ENCODE measurements around the gene RDH8.

RDH8 gene

GRCh38 chr19:10013316-10013715 lies at the start of gene RDH8:
Gene RDH8 (plus strand): TSS chr19:10013483. CDS start chr19:10013498, 15 bp downstream.
- Histone ChIP-seq H3K9ac (ENCODE audit: low read length) (no peak within 1 kb of the TSS), H3K4me1 (ENCODE audit: control insufficient read depth, insufficient read depth, low read length) (no peaks in the 10 kb centered on the region), H3K27me3 (ENCODE audit: control insufficient read depth, insufficient read depth, low read length) (peaks cover 11% of the 10 kb centered on the region), H3K36me3 (ENCODE audit: control insufficient read depth, insufficient read depth, low read length) (no peaks in the 10 kb centered on the region), H3K27ac (ENCODE audit: low read depth, low read length) (no peak within 1 kb of the TSS), H3K4me3 (ENCODE audit: low read length) (no peak within 1 kb of the TSS)

- no peaks in the 10 kb centered on the region for H3K4me1 ChIP-seq (ENCODE audit: control insufficient read depth, insufficient read depth, low read length)
- no peak overlapping the region for H3K9ac ChIP-seq (ENCODE audit: low read length)
- H3K36me3 ChIP-seq (ENCODE audit: control insufficient read depth, insufficient read depth, low read length) = no peaks in the 10 kb centered on the region
- no peak overlapping the region for H3K27ac ChIP-seq (ENCODE audit: low read depth, low read length)
- no peak overlapping the region for H3K4me3 ChIP-seq (ENCODE audit: low read length)
- no peaks in the 10 kb centered on the region for H3K27me3 ChIP-seq (ENCODE audit: control insufficient read depth, insufficient read depth, low read length)
These were observed 47.3 kb upstream of the RDH8 start for GRCh38 chr19:9966024-9966423.

GRCh38 chr19:9966448-9966847 lies 46.8 kb upstream of the RDH8 start:
- Histone ChIP-seq H3K27ac (ENCODE audit: low read depth, low read length) (no peak overlapping the region), H3K9ac (ENCODE audit: low read length) (no peak overlapping the region), H3K4me3 (ENCODE audit: low read length) (no peak overlapping the region), H3K27me3 (ENCODE audit: control insufficient read depth, insufficient read depth, low read length) (no peaks in the 10 kb centered on the region), H3K4me1 (ENCODE audit: control insufficient read depth, insufficient read depth, low read length) (no peaks in the 10 kb centered on the region), H3K36me3 (ENCODE audit: control insufficient read depth, insufficient read depth, low read length) (no peaks in the 10 kb centered on the region)

GRCh38 chr19:9967326-9967725 lies 46.0 kb upstream of the RDH8 start:
- no peak overlapping the region for H3K27ac ChIP-seq (ENCODE audit: low read depth, low read length)
- no peaks in the 10 kb centered on the region for H3K27me3 ChIP-seq (ENCODE audit: control insufficient read depth, insufficient read depth, low read length)
- H3K4me3 ChIP-seq (ENCODE audit: low read length) = no peak overlapping the region
- no peaks in the 10 kb centered on the region for H3K4me1 ChIP-seq (ENCODE audit: control insufficient read depth, insufficient read depth, low read length)
- H3K9ac ChIP-seq (ENCODE audit: low read length) = no peak overlapping the region
- no peaks in the 10 kb centered on the region for H3K36me3 ChIP-seq (ENCODE audit: control insufficient read depth, insufficient read depth, low read length)

- no peak overlapping the region for H3K9ac ChIP-seq (ENCODE audit: low read length)
These were observed 44.2 kb upstream of the RDH8 start for GRCh38 chr19:9968820-9969687.

GRCh38 chr19:9969688-9969975 lies 43.7 kb upstream of the RDH8 start:
- Histone ChIP-seq H3K27me3 (ENCODE audit: control insufficient read depth, insufficient read depth, low read length) (no peaks in the 10 kb centered on the region), H3K4me3 (ENCODE audit: low read length) (no peak overlapping the region), H3K4me1 (ENCODE audit: control insufficient read depth, insufficient read depth, low read length) (no peaks in the 10 kb centered on the region), H3K9ac (ENCODE audit: low read length) (no peak overlapping the region), H3K36me3 (ENCODE audit: control insufficient read depth, insufficient read depth, low read length) (no peaks in the 10 kb centered on the region), H3K27ac (ENCODE audit: low read depth, low read length) (no peak overlapping the region)

More at GRCh38 chr19:9968820-9969687, 44.2 kb upstream of the RDH8 start:
- Histone ChIP-seq H3K4me3 (ENCODE audit: low read length) (no peak overlapping the region), H3K27me3 (ENCODE audit: control insufficient read depth, insufficient read depth, low read length) (no peaks in the 10 kb centered on the region), H3K36me3 (ENCODE audit: control insufficient read depth, insufficient read depth, low read length) (no peaks in the 10 kb centered on the region), H3K4me1 (ENCODE audit: control insufficient read depth, insufficient read depth, low read length) (no peaks in the 10 kb centered on the region), H3K27ac (ENCODE audit: low read depth, low read length) (no peak overlapping the region)

GRCh38 chr19:9970481-9970880 lies 42.8 kb upstream of the RDH8 start:
- no peak overlapping the region for H3K27ac ChIP-seq (ENCODE audit: low read depth, low read length)
- H3K4me3 ChIP-seq (ENCODE audit: low read length) = no peak overlapping the region
- H3K27me3 ChIP-seq (ENCODE audit: control insufficient read depth, insufficient read depth, low read length) = no peaks in the 10 kb centered on the region
- H3K4me1 ChIP-seq (ENCODE audit: control insufficient read depth, insufficient read depth, low read length) = no peaks in the 10 kb centered on the region
- H3K36me3 ChIP-seq (ENCODE audit: control insufficient read depth, insufficient read depth, low read length) = no peaks in the 10 kb centered on the region
- H3K9ac ChIP-seq (ENCODE audit: low read length) = no peak overlapping the region

GRCh38 chr19:9971166-9971897 lies 42.0 kb upstream of the RDH8 start:
- Histone ChIP-seq H3K36me3 (ENCODE audit: control insufficient read depth, insufficient read depth, low read length) (no peaks in the 10 kb centered on the region), H3K27me3 (ENCODE audit: control insufficient read depth, insufficient read depth, low read length) (no peaks in the 10 kb centered on the region), H3K9ac (ENCODE audit: low read length) (no peak overlapping the region), H3K4me1 (ENCODE audit: control insufficient read depth, insufficient read depth, low read length) (no peaks in the 10 kb centered on the region), H3K4me3 (ENCODE audit: low read length) (no peak overlapping the region), H3K27ac (ENCODE audit: low read depth, low read length) (no peak overlapping the region)

- Histone ChIP-seq H3K27me3 (ENCODE audit: control insufficient read depth, insufficient read depth, low read length) (no peaks in the 10 kb centered on the region), H3K27ac (ENCODE audit: low read depth, low read length) (no peak overlapping the region), H3K9ac (ENCODE audit: low read length) (no peak overlapping the region), H3K36me3 (ENCODE audit: control insufficient read depth, insufficient read depth, low read length) (no peaks in the 10 kb centered on the region), H3K4me3 (ENCODE audit: low read length) (no peak overlapping the region), H3K4me1 (ENCODE audit: control insufficient read depth, insufficient read depth, low read length) (no peaks in the 10 kb centered on the region)
These were observed 41.2 kb upstream of the RDH8 start for GRCh38 chr19:9972103-9972502.

- Histone ChIP-seq H3K9ac (ENCODE audit: low read length) (no peak overlapping the region), H3K27ac (ENCODE audit: low read depth, low read length) (no peak overlapping the region), H3K27me3 (ENCODE audit: control insufficient read depth, insufficient read depth, low read length) (no peaks in the 10 kb centered on the region), H3K36me3 (ENCODE audit: control insufficient read depth, insufficient read depth, low read length) (peaks cover 3% of the 10 kb centered on the region), H3K4me1 (ENCODE audit: control insufficient read depth, insufficient read depth, low read length) (peaks cover 3% of the 10 kb centered on the region), H3K4me3 (ENCODE audit: low read length) (no peak overlapping the region)
These were observed 31.6 kb upstream of the RDH8 start for GRCh38 chr19:9981406-9982260.

GRCh38 chr19:9986787-9987281 lies 26.4 kb upstream of the RDH8 start:
- Histone ChIP-seq H3K27me3 (ENCODE audit: control insufficient read depth, insufficient read depth, low read length) (no peaks in the 10 kb centered on the region), H3K36me3 (ENCODE audit: control insufficient read depth, insufficient read depth, low read length) (no peaks in the 10 kb centered on the region), H3K9ac (ENCODE audit: low read length) (no peak overlapping the region), H3K4me3 (ENCODE audit: low read length) (no peak overlapping the region), H3K27ac (ENCODE audit: low read depth, low read length) (peak overlapping the region; percentile 21), H3K4me1 (ENCODE audit: control insufficient read depth, insufficient read depth, low read length) (peaks cover 3% of the 10 kb centered on the region)

GRCh38 chr19:9989504-9989903 lies 23.8 kb upstream of the RDH8 start:
- peaks cover 3% of the 10 kb centered on the region for H3K4me1 ChIP-seq (ENCODE audit: control insufficient read depth, insufficient read depth, low read length)
- no peak overlapping the region for H3K9ac ChIP-seq (ENCODE audit: low read length)
- H3K36me3 ChIP-seq (ENCODE audit: control insufficient read depth, insufficient read depth, low read length) = no peaks in the 10 kb centered on the region
- H3K4me3 ChIP-seq (ENCODE audit: low read length) = no peak overlapping the region
- no peaks in the 10 kb centered on the region for H3K27me3 ChIP-seq (ENCODE audit: control insufficient read depth, insufficient read depth, low read length)
- H3K27ac ChIP-seq (ENCODE audit: low read depth, low read length) = no peak overlapping the region

All from rectal smooth muscle tissue (tissue), 1 donor.